HCT116 (cell line): ENCODE measurements around the gene IRX6. TPM values are rescaled to one million over a fixed set of nuclear protein-coding genes. Genes with fewer than 3 reads are reported as not detected.

ENCODE experiments used
- ATAC-seq: fragments of 200-7000 bp; cut with Tn5 transposase; 2 replicates; pipeline ENCODE4 v1.9.1; 2020; ENCODE audit warnings: mild to moderate bottlenecking, moderate library complexity
- BruUV-seq: library from RNA; stranded (reverse); fragments of 400-500 nt; replicated peaks from 2 replicates; lab custom pipeline; 2021; lab: Mats Ljungman, UMichigan
- CTCF ChIA-PET: fragments of 300-600 bp; sonication (Branson Sonifier 250); formaldehyde crosslinking; loops from one replicate; lab custom pipeline; 2021; ENCODE audit warnings: antibody characterized with exemption; lab: Charles Lee
- POLR2A ChIA-PET: fragments of 300-600, 350-600 bp; sonication (Branson Sonifier 250); formaldehyde crosslinking; loops from one replicate; lab custom pipeline; 2021; ENCODE audit warnings: antibody characterized with exemption; lab: Charles Lee
- RAD21 ChIA-PET, 2 experiments: fragments of 300-600 bp; sonication (Branson Sonifier 250); formaldehyde crosslinking; loops; one replicate each; lab custom pipeline; 2023; ENCODE audit warnings: low total read pairs in 2 of 2; ENCODE audit not compliant: uncharacterized antibody in 2 of 2, unreplicated experiment in 2 of 2, low non-redundant PET in 1 of 2; lab: Charles Lee
- DNase-seq: peaks from one replicate; pipeline ENCODE4 v3.0.0-alpha.2; 2010; ENCODE audit warnings: low read depth, low spot score
- H2AFZ ChIP-seq: fragments of 200-600 bp; shearing (Covaris generic), sonication (generic); 2 replicates; pipeline ENCODE4 v1.6.1; 2017; ENCODE audit warnings: low read depth, mixed run types, mixed read lengths, antibody characterized with exemption, low read length; ENCODE audit not compliant: poor library complexity, severe bottlenecking
- H3K27ac ChIP-seq: 2 replicates; pipeline ENCODE4 v1.5.1; 2012; ENCODE audit warnings: low read depth, low read length
- H3K27me3 ChIP-seq: fragments of 200-600 bp; sonication (generic); 2 replicates; pipeline ENCODE4 v1.6.1; 2016; ENCODE audit warnings: mixed run types, low read length, mixed read lengths; ENCODE audit not compliant: insufficient read depth
- H3K36me3 ChIP-seq, 2 experiments: fragments of 200-500 bp in 1 of 2; fragments of 200-600 bp in 1 of 2; sonication (Bioruptor generic) in 1 of 2; sonication (generic) in 1 of 2; 2 replicates each; pipeline versions ENCODE4 v1.5.1 to v1.6.1; 2014 to 2016; ENCODE audit warnings: low read length in 2 of 2, inconsistent platforms in 1 of 2, mixed read lengths in 1 of 2, mixed run types in 1 of 2; ENCODE audit not compliant: insufficient read depth in 2 of 2, control insufficient read depth in 1 of 2
- H3K4me1 ChIP-seq, 2 experiments: fragments of 200-600 bp in 1 of 2; sonication (generic) in 1 of 2; 2 replicates each; pipeline versions ENCODE4 v1.5.1 to v1.6.1; 2012 to 2017; ENCODE audit warnings: low read length in 2 of 2, inconsistent platforms in 1 of 2, mild to moderate bottlenecking in 1 of 2, mixed read lengths in 1 of 2, mixed run types in 1 of 2, moderate library complexity in 1 of 2; ENCODE audit not compliant: insufficient read depth in 2 of 2, control insufficient read depth in 1 of 2
- H3K4me2 ChIP-seq: fragments of 200-600 bp; sonication (generic); 2 replicates; pipeline ENCODE4 v1.6.1; 2017; ENCODE audit warnings: mixed run types, low read length, mixed read lengths
- H3K4me3 ChIP-seq, 2 experiments: fragments of 200-600 bp in 1 of 2; sonication (generic) in 1 of 2; replicated peaks in 1 of 2; 2 replicates each; pipeline ENCODE4 v1.5.1; 2011 to 2016; ENCODE audit warnings: low read length in 2 of 2, control low read depth in 1 of 2, low read depth in 1 of 2, mild to moderate bottlenecking in 1 of 2, mixed read lengths in 1 of 2, mixed run types in 1 of 2
- H3K79me2 ChIP-seq: fragments of 200-600 bp; sonication (generic); 2 replicates; pipeline ENCODE4 v1.6.1; 2017; ENCODE audit warnings: mild to moderate bottlenecking, mixed run types, low read length, moderate library complexity, mixed read lengths; ENCODE audit not compliant: insufficient read depth
- H3K9ac ChIP-seq: fragments of 200-600 bp; sonication (generic); 2 replicates; pipeline ENCODE4 v1.6.1; 2016; ENCODE audit warnings: low read length, mixed read lengths
- H3K9me2 ChIP-seq: fragments of 200-600 bp; sonication (generic), shearing (Covaris generic); 2 replicates; pipeline ENCODE4 v1.6.1; 2017; ENCODE audit warnings: mixed run types, mild to moderate bottlenecking, moderate library complexity; ENCODE audit not compliant: insufficient read depth
- H3K9me3 ChIP-seq, 2 experiments: fragments of 200-500 bp in 1 of 2; fragments of 200-600 bp in 1 of 2; sonication (Bioruptor generic) in 1 of 2; sonication (generic) in 1 of 2; 2 replicates each; pipeline ENCODE4 v1.6.1; 2014 to 2017; ENCODE audit warnings: low read length in 2 of 2, mixed read lengths in 2 of 2, inconsistent platforms in 1 of 2, low read depth in 1 of 2, mild to moderate bottlenecking in 1 of 2, mixed run types in 1 of 2, moderate library complexity in 1 of 2; ENCODE audit not compliant: control insufficient read depth in 1 of 2, insufficient read depth in 1 of 2
- H4K20me1 ChIP-seq: fragments of 200-600 bp; sonication (generic), shearing (Covaris generic); 2 replicates; pipeline ENCODE4 v1.6.1; 2017; ENCODE audit warnings: mixed run types, mild to moderate bottlenecking, moderate library complexity; ENCODE audit not compliant: insufficient read depth
- CEBPB ChIP-seq: IDR thresholded peaks from 2 replicates; pipeline ENCODE4 v1.6.1; 2012; ENCODE audit warnings: low read depth
- EGR1 ChIP-seq: IDR thresholded peaks from 2 replicates; pipeline ENCODE4 v1.6.1; 2012; ENCODE audit warnings: low read depth
- EZH2 ChIP-seq: fragments of 200-600 bp; sonication (generic); IDR thresholded peaks from 2 replicates; pipeline ENCODE4 v1.6.1; 2017; ENCODE audit warnings: antibody characterized with exemption, mixed run types
- FOSL1 ChIP-seq: IDR thresholded peaks from 2 replicates; pipeline ENCODE4 v1.6.1; 2012; ENCODE audit warnings: low read depth
- JUND ChIP-seq: IDR thresholded peaks from 2 replicates; pipeline ENCODE4 v1.6.1; 2012
- POLR2A ChIP-seq: IDR thresholded peaks from 2 replicates; pipeline ENCODE4 v1.7.0; 2011; ENCODE audit warnings: borderline replicate concordance; ENCODE audit not compliant: insufficient read depth, insufficient read length; ENCODE audit errors: extremely low read depth
- POLR2AphosphoS5 ChIP-seq: IDR thresholded peaks from 2 replicates; pipeline ENCODE4 v1.6.1; 2011; ENCODE audit warnings: mild to moderate bottlenecking, low read depth, low read length, moderate library complexity
- RAD21 ChIP-seq: IDR thresholded peaks from 2 replicates; pipeline ENCODE4 v1.6.1; 2012; ENCODE audit warnings: low read depth, mild to moderate bottlenecking
- SIN3A ChIP-seq: IDR thresholded peaks from 2 replicates; pipeline ENCODE4 v1.6.1; 2012; ENCODE audit warnings: low read depth
- SP1 ChIP-seq: IDR thresholded peaks from 2 replicates; pipeline ENCODE4 v1.6.1; 2012; ENCODE audit warnings: low read depth
- TCF7L2 ChIP-seq: IDR thresholded peaks from 2 replicates; pipeline ENCODE4 v1.7.0; 2011; ENCODE audit warnings: borderline replicate concordance, inconsistent platforms; ENCODE audit not compliant: insufficient read depth, insufficient read length; ENCODE audit errors: extremely low read depth
- ZFX ChIP-seq: fragments of 450-650 bp; IDR thresholded peaks from 2 replicates; pipeline ENCODE4 v1.6.1; 2017
- ZNF274 ChIP-seq: fragments of 200-500 bp; sonication (Bioruptor generic); IDR thresholded peaks from 2 replicates; pipeline ENCODE4 v1.6.1; 2014; ENCODE audit warnings: mild to moderate bottlenecking, low read depth, low read length, inconsistent platforms
- intact Hi-C: fragments of 100-400 bp; cut with micrococcal nuclease; formaldehyde crosslinking; loops from 2 replicates; pipeline ENCODE4 v1.10.0; 2022
- total RNA-seq: library from RNA; stranded (reverse); gene quantifications from one replicate; pipeline ENCODE4 v1.2.1, GENCODE V29; 2021; ENCODE audit not compliant: unreplicated experiment
- TF ChIP-seq, protein P1 (sequence below): IDR thresholded peaks from 2 replicates; pipeline ENCODE4 v1.6.1; 2012
- TF ChIP-seq, protein P2 (sequence below): IDR thresholded peaks from 2 replicates; pipeline ENCODE4 v1.6.1; 2011; ENCODE audit warnings: mild to moderate bottlenecking, low read length, moderate library complexity; ENCODE audit not compliant: insufficient replicate concordance; ENCODE audit errors: extremely low read depth
- TF ChIP-seq, protein P3 (sequence below), 3 experiments: fragments of 200-600 bp in 1 of 3; sonication (generic) in 1 of 3; IDR thresholded peaks in 2 of 3; conservative IDR thresholded peaks in 1 of 3; 2 replicates each; pipeline ENCODE4 v1.5.1; 2012 to 2017; ENCODE audit warnings: low read depth in 2 of 3, low read length in 2 of 3, antibody characterized with exemption in 1 of 3, borderline replicate concordance in 1 of 3, control low read depth in 1 of 3, mild to moderate bottlenecking in 1 of 3, mixed read lengths in 1 of 3, mixed run types in 1 of 3, moderate library complexity in 1 of 3; ENCODE audit not compliant: insufficient read depth in 1 of 3

The IRX6 gene
- total RNA-seq, 1 experiment from 2014 or later, result not detected

DNA sequence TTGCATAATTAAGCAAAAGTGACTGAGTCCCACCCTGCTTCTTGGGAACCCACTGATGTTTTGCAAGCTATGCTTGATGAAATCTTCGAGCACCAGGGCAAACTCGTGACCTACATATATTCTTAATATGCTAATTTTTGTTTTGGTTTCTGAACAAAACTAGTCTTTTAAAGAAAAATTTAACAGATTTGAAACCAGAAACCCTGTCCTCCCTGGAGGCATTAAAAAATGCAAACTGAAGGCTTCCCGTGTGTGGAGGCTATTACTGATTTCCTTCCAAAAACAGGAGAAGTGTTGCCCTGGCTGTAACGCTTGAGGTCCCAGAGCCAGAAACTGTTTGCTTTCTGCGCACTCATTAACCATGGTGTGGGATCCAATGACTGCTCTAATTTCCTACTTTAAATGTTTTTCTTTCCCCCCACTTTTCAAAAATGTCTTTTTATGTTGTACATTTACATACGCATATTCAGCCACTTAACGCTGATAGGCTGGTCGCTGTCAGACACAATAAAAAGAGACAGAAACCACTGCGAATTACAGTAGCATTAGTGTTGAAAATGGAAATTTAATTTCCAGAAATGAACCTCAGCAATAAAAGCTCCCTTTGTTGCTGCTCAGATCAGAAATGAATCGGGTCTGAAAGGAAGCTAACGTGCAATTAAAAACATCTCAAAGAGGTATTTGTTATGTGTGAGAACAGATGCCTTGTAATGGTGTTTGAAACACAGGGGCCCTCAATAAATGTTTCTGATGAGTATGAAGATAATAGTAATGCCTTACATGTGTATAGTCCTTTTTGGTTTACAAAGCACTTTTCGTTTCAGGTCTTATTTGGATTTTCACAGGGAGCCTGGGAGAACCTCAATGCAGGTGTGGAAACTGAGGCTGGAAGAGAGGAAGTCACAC lies 39.9 kb upstream of the IRX6 start:
- H4K20me1 ChIP-seq, result no peaks in the 10 kb centered on the region
- ChIA-PET CTCF (no interaction called here), RAD21 (no interaction called here), POLR2A (no interaction called here)
- no peaks in the 10 kb centered on the region for H3K4me1 ChIP-seq
- no TSS peak for BruUV-seq
- H2AFZ ChIP-seq, result no peak overlapping the region
- H3K9me3 ChIP-seq, result 0 out of 4 replicates have a peak, but pooled peaks cover 0 to 6% of the 10 kb centered on the region in 2 experiments
- no peak overlapping the region for H3K4me2 ChIP-seq
- H3K4me3 ChIP-seq, result no peak overlapping the region
- H3K79me2 ChIP-seq, result no peaks in the 10 kb centered on the region
- no peak overlapping the region for H3K27ac ChIP-seq
- no peak for DNase-seq
- H3K9ac ChIP-seq, result no peak overlapping the region
- intact Hi-C loops, result no loop called here
- no peaks in the 10 kb centered on the region for H3K9me2 ChIP-seq
- no peak for ATAC-seq
- H3K27me3 ChIP-seq, result peaks cover 34% of the 10 kb centered on the region
- H3K36me3 ChIP-seq, result no peaks in the 10 kb centered on the region
- TF ChIP-seq ZNF274 (no peak), TCF7L2 (no peak), EZH2 (no peak), JUND (no peak), SP1 (no peak), SIN3A (no peak), EGR1 (no peak), CEBPB (no peak), POLR2A (no peak), ZFX (no peak), POLR2AphosphoS5 (no peak), RAD21 (no peak), FOSL1 (no peak)
- TF ChIP-seq, protein P1, sequence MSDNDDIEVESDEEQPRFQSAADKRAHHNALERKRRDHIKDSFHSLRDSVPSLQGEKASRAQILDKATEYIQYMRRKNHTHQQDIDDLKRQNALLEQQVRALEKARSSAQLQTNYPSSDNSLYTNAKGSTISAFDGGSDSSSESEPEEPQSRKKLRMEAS, result no peak
- TF ChIP-seq, protein P2, sequence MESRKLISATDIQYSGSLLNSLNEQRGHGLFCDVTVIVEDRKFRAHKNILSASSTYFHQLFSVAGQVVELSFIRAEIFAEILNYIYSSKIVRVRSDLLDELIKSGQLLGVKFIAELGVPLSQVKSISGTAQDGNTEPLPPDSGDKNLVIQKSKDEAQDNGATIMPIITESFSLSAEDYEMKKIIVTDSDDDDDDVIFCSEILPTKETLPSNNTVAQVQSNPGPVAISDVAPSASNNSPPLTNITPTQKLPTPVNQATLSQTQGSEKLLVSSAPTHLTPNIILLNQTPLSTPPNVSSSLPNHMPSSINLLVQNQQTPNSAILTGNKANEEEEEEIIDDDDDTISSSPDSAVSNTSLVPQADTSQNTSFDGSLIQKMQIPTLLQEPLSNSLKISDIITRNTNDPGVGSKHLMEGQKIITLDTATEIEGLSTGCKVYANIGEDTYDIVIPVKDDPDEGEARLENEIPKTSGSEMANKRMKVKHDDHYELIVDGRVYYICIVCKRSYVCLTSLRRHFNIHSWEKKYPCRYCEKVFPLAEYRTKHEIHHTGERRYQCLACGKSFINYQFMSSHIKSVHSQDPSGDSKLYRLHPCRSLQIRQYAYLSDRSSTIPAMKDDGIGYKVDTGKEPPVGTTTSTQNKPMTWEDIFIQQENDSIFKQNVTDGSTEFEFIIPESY, result no peak
- TF ChIP-seq, protein P3, sequence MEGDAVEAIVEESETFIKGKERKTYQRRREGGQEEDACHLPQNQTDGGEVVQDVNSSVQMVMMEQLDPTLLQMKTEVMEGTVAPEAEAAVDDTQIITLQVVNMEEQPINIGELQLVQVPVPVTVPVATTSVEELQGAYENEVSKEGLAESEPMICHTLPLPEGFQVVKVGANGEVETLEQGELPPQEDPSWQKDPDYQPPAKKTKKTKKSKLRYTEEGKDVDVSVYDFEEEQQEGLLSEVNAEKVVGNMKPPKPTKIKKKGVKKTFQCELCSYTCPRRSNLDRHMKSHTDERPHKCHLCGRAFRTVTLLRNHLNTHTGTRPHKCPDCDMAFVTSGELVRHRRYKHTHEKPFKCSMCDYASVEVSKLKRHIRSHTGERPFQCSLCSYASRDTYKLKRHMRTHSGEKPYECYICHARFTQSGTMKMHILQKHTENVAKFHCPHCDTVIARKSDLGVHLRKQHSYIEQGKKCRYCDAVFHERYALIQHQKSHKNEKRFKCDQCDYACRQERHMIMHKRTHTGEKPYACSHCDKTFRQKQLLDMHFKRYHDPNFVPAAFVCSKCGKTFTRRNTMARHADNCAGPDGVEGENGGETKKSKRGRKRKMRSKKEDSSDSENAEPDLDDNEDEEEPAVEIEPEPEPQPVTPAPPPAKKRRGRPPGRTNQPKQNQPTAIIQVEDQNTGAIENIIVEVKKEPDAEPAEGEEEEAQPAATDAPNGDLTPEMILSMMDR (IDR thresholded peaks at IDR 0.05 in 2 of 3, conservative IDR thresholded peaks at IDR 0.05 in 1 of 3; ENCODE audit: borderline replicate concordance in 1 of 3, insufficient read depth in 1 of 3, low read depth in 2 of 3, low read length in 2 of 3), result no peak
